GM18507 (cell line): Measurements from ENCODE around the gene PAN2.
"Not testable (repeated sequence)": the region's sequence is repeated elsewhere in the genome, so short reads cannot be mapped to it uniquely, and the experiment has no call there.

Experiments used
- DNase-seq: peaks from one replicate; pipeline ENCODE4 v3.0.0; 2011; ENCODE audit warnings: low read depth; ENCODE audit not compliant: insufficient read length; ENCODE audit errors: extremely low spot score
- FAIRE-seq: peaks from 2 replicates; lab custom pipeline; 2011; peaks lifted over from hg19 to GRCh38; lab: Jason Lieb, UNC

PAN2 gene

DNA sequence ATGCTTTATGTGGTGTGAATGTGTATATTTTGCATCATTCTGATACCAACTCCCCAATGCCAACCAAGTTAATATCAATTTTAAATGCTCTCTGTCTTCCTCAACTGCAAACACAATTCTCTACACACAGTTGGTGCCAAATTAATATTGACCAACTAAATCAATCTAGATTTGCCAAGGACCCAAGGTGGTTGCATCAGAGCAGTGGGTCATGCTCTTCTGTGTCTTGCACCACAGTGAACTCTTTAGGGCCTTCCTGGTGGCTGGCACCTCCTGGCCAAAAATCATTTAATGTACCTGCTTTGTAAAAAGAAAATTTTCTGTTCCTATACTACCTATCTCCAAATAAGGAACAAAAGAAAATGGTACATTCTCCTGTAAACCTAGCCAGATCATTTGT lies 53.0 kb downstream of the PAN2 start:
- no peak for DNase-seq
- no peak for FAIRE-seq

DNA sequence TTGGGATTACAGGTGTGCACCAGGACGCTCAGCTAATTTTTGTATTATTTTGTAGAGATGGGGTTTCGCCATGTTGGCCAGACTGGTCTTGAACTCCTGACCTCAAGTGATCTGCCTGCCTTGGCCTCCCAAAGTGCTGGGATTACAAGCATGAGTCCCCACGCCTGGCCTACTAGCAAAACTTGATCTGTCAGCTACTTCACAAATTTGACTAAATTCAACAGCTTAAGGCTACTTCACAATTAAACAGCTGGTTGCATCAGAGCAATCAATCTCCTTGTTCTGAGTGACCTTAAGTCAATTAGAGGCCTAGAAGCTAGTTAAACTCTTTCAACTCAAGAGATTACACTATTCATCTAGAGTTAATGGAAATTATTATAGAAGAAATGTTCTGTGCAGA lies 54.9 kb downstream of the PAN2 start:
- DNase-seq (no peak), FAIRE-seq (no peak)

DNA sequence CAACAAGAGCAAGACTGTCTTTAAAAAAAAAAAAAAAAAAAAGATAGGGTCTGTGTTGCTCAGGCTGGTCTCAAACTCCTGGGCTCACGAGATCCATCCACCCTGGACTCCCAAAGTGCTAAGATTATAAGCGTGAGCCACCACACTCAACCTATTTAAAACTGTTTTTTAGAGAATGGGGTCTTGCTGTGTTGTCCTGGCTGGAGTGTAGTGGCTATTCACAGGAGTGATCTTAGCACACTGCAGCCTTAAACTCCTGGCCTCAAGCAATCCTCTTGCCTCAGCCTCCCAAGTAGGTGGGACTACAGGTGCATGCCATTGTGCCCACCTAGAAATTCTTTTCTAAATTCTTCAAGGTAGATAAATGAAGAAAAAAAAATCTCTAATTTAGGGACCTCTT lies 59.5 kb downstream of the PAN2 start:
- DNase-seq (no peak), FAIRE-seq (no peak)

- not testable (repeated sequence) for DNase-seq, FAIRE-seq
Observed at GRCh38 chr12:56272468-56272867, 61.3 kb downstream of the PAN2 start.

DNA sequence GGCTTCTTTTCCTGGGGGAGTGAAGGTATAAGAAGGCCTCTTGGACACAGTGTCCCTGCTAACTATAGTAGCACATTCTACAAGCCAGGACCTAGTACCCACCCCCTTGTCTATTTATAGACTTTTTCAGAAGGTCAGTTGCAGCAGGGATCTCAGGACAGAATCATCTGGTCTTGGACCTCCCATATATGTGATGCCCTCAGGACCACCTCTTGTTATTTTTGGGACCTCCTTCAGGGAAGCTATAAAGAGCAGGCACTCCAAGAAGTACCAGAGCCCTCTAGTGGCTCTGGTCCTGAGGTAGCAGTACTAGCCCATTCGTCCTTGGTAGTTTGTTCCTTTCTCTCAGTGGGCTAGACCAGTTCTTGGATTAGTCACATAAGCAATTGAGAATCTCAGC lies 62.8 kb downstream of the PAN2 start:
- FAIRE-seq (no peak), DNase-seq (no peak)

GRCh38 chr12:56267443-56268071 lies 66.2 kb downstream of the PAN2 start:
- DNase-seq (no peak), FAIRE-seq (no peak)

GRCh38 chr12:56266693-56267442 lies 66.9 kb downstream of the PAN2 start, which contains the start of gene COQ10A:
Gene COQ10A (plus strand): TSS chr12:56266942. CDS start chr12:56267119, 177 bp downstream.
- peak; percentile 91 for DNase-seq

More at GRCh38 chr12:56266693-56267442, 66.9 kb downstream of the PAN2 start, which contains the start of gene COQ10A:
- FAIRE-seq, result peak; percentile 86
